Gastrocnemius medialis (tissue), 4 donors: ENCODE results near the gene ZNF124. TPM values are rescaled to one million over a fixed set of nuclear protein-coding genes. Genes with fewer than 3 reads are reported as not detected.

Experiments used
- ATAC-seq, 2 donors: fragments of 150-250 bp; one replicate each; pipeline ENCODE4 v1.9.1; 2016
- DNase-seq, 2 donors: peaks; one replicate each; pipeline ENCODE4 v3.0.0-alpha.2; 2019
- H3K27ac ChIP-seq, 4 donors: fragments of 200-600 bp; sonication (generic); 1 replicate in 1 of 4; 2 replicates in 3 of 4; pipeline ENCODE4 v1.5.1; 2016 to 2018; ENCODE audit warnings: mild to moderate bottlenecking in 2 of 4, moderate library complexity in 1 of 4
- H3K27me3 ChIP-seq, 3 donors: fragments of 200-600 bp; sonication (generic) in 2 of 3; 1 replicate in 1 of 3; 2 replicates in 2 of 3; pipeline versions ENCODE4 v1.5.1 to v1.6.0; 2016 to 2019; ENCODE audit warnings: mild to moderate bottlenecking in 1 of 3, moderate library complexity in 1 of 3
- H3K36me3 ChIP-seq, 2 donors: fragments of 200-600 bp; sonication (generic) in 1 of 2; one replicate each; pipeline ENCODE4 v1.5.1; 2017 to 2018
- H3K4me1 ChIP-seq, 2 donors: fragments of 200-600 bp; sonication (generic) in 1 of 2; one replicate each; pipeline ENCODE4 v1.5.1; 2016 to 2017; ENCODE audit warnings: mild to moderate bottlenecking in 2 of 2
- H3K4me3 ChIP-seq, 4 donors: fragments of 200-600 bp; sonication (generic) in 3 of 4; 1 replicate in 1 of 4; 2 replicates in 3 of 4; pipeline ENCODE4 v1.5.1; 2016 to 2019; ENCODE audit warnings: mild to moderate bottlenecking in 2 of 4
- H3K9me3 ChIP-seq, 3 donors: fragments of 200-600 bp; sonication (generic) in 2 of 3; 1 replicate in 1 of 3; 2 replicates in 2 of 3; pipeline ENCODE4 v1.5.1; 2016 to 2019
- CTCF ChIP-seq, 5 experiments: fragments of 450-650 bp in 3 of 5; fragments of 200-600 bp in 2 of 5; sonication (generic) in 2 of 5; IDR thresholded peaks in 4 of 5; conservative IDR thresholded peaks in 1 of 5; 1 replicate in 4 of 5; 2 replicates in 1 of 5; pipeline ENCODE4 v1.5.1; 2016 to 2019; ENCODE audit warnings: antibody characterized with exemption in 5 of 5, mild to moderate bottlenecking in 3 of 5, moderate library complexity in 3 of 5
- POLR2A ChIP-seq, 2 donors: fragments of 450-650 bp; IDR thresholded peaks; one replicate each; pipeline ENCODE4 v1.6.1; 2017; ENCODE audit warnings: antibody characterized with exemption in 2 of 2, mild to moderate bottlenecking in 2 of 2, moderate library complexity in 2 of 2
- in situ Hi-C, 4 donors: fragments of 200-750 bp; cut with MboI; loops; one replicate each; pipeline versions ENCODE4 v1.15.0 to v1.8.0; 2017; ENCODE audit warnings: low sequenced_read_pairs in 4 of 4
- intact Hi-C: fragments of 100-400 bp; cut with DNase I; formaldehyde crosslinking; loops from one replicate; pipeline ENCODE4 v1.15.1; 2023; ENCODE audit warnings: low total_unique reads
- total RNA-seq, 4 donors: library from RNA; depleted of rRNA; stranded (reverse); fragments of >200 nt; gene quantifications; one replicate each; pipeline versions ENCODE4 v1.1.0 to v1.2.3, GENCODE V29; 2016

ZNF124 gene
- total RNA-seq, 4 donors from 2014 or later: 5.4 to 10.3 (median 7.1) TPM

DNA sequence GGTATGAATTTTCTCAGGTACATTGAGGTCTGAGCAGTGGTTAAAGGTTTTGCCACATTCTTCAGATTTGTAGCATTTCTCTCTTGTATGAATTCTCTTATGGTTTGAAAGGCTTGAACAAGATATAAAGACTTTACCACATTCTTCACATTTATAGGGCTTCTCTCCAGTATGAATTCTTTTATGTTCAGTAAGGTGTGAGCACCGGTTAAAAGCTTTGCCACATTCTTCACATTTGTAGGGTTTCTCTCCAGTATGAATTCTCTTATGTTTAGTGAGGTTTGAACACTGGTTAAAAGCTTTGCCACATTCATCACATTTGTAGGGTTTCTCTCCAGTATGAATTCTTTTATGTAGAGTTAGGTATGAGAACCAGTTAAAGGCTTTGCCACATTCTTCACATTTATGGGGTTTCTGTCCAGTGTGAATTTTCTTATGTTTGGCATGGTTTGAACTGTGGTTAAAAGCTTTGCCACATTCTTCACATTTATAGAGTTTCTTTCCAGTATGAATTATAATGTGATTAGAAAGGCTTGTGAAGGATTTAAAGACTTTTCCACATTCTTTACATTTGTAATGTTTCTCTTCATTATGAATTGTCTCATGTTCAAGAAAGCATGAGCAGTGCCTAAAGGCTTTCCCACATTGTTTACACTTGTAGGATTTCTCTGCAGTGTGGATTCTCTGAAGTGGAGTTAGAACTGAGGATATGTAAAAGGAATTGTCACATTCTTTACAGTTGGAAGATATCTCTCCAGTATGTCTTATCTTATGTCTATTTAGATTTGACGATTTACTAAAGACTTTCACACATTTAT lies 18.4 kb upstream of the ZNF124 start:
- in situ Hi-C loops (no loop called here), intact Hi-C loops (no loop called here)
- no peaks in the 10 kb centered on the region for H3K4me1 ChIP-seq
- no peak overlapping the region for H3K27ac ChIP-seq
- H3K4me3 ChIP-seq: no peak overlapping the region
- no peak for TF ChIP-seq POLR2A (IDR thresholded peaks at IDR 0.05)
- TF ChIP-seq CTCF (IDR thresholded peaks at IDR 0.05 in 4 of 5, conservative IDR thresholded peaks at IDR 0.05 in 1 of 5): no peak
- H3K9me3 ChIP-seq: peaks cover 3 to 36% (median 11%) of the 10 kb centered on the region in 3 donors
- peaks cover 0 to 68% of the 10 kb centered on the region in 2 donors for H3K36me3 ChIP-seq
- no peak for ATAC-seq
- no peaks in the 10 kb centered on the region for H3K27me3 ChIP-seq
- no peak for DNase-seq

DNA sequence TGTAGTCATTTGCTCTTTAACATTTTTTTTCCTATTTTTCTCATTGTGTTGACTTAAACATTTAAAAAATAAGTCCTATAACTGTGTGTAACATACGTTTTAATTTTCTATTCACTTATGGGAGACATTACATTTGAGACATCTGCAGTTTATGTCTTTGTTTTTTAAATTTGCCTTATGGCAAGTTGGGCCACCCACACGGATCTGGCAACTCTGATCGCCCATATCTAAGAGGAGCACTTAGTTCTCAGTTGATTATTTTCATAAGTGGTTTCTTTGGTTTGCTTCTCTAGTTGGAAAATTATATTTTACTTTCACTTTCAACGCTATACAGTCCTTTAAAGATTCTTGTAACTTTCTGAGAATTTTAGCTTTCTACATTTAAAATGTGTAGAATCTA lies 13.8 kb upstream of the ZNF124 start:
- no peak overlapping the region for H3K4me3 ChIP-seq
- ATAC-seq: no peak
- in situ Hi-C loops (no loop called here), intact Hi-C loops (no loop called here)
- DNase-seq: no peak
- H3K4me1 ChIP-seq: no peaks in the 10 kb centered on the region
- peaks cover 3 to 30% (median 4%) of the 10 kb centered on the region in 3 donors for H3K9me3 ChIP-seq
- peaks cover 0 to 33% of the 10 kb centered on the region in 2 donors for H3K36me3 ChIP-seq
- no peaks in the 10 kb centered on the region for H3K27me3 ChIP-seq
- TF ChIP-seq POLR2A (IDR thresholded peaks at IDR 0.05) (no peak), CTCF (IDR thresholded peaks at IDR 0.05 in 4 of 5, conservative IDR thresholded peaks at IDR 0.05 in 1 of 5) (no peak)
- no peak overlapping the region for H3K27ac ChIP-seq

- no peak overlapping the region for H3K4me3 ChIP-seq
- peaks cover 0 to 22% (median 0%) of the 10 kb centered on the region in 3 donors for H3K9me3 ChIP-seq
- no peak for TF ChIP-seq CTCF (IDR thresholded peaks at IDR 0.05 in 4 of 5, conservative IDR thresholded peaks at IDR 0.05 in 1 of 5)
- no peak for TF ChIP-seq POLR2A (IDR thresholded peaks at IDR 0.05)
- H3K27me3 ChIP-seq: no peaks in the 10 kb centered on the region
- DNase-seq: no peak
- in situ Hi-C loops (no loop called here), intact Hi-C loops (no loop called here)
- H3K27ac ChIP-seq: no peak overlapping the region
- peaks cover 0 to 19% of the 10 kb centered on the region in 2 donors for H3K36me3 ChIP-seq
- ATAC-seq: no peak
- no peaks in the 10 kb centered on the region for H3K4me1 ChIP-seq
Observed at GRCh38 chr1:247184254-247184653, 12.4 kb upstream of the ZNF124 start.

DNA sequence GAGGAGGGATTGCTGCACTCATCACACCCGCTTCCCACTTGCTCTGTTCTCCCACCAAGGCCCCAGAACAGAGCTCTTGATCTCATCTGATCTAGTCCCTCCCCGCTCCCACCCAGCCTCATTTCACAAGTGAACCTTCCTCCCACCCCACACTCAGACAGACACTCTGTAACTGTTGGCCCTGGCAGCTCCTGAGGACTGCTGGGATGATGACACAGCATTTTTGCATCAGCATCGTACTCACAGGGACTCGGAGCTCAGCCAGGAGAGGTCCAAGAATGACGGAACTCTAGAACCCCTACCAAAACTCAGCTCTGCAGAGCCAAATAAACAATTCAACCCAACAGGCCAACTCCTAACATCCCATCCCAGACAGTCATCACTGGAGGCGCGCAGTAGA lies 11.2 kb upstream of the ZNF124 start:
- Histone ChIP-seq H3K36me3 (peaks cover 0 to 9% of the 10 kb centered on the region in 2 donors), H3K27me3 (no peaks in the 10 kb centered on the region), H3K27ac (no peak overlapping the region), H3K9me3 (peaks cover 0 to 19% (median 0%) of the 10 kb centered on the region in 3 donors), H3K4me1 (no peaks in the 10 kb centered on the region), H3K4me3 (no peak overlapping the region)
- intact Hi-C loops: no loop called here
- no peak for ATAC-seq
- TF ChIP-seq POLR2A (IDR thresholded peaks at IDR 0.05): no peak
- in situ Hi-C loops: no loop called here
- no peak for DNase-seq

GRCh38 chr1:247180581-247180980 lies 8.8 kb upstream of the ZNF124 start:
- no peak for DNase-seq
- intact Hi-C loops (no loop called here), in situ Hi-C loops (no loop called here)
- Histone ChIP-seq H3K4me3 (no peak overlapping the region), H3K27ac (no peak overlapping the region), H3K27me3 (no peaks in the 10 kb centered on the region), H3K36me3 (no peaks in the 10 kb centered on the region), H3K9me3 (peaks cover 0 to 13% (median 0%) of the 10 kb centered on the region in 3 donors), H3K4me1 (no peaks in the 10 kb centered on the region)
- no peak for ATAC-seq
- no peak for TF ChIP-seq CTCF (IDR thresholded peaks at IDR 0.05 in 4 of 5, conservative IDR thresholded peaks at IDR 0.05 in 1 of 5)
- TF ChIP-seq POLR2A (IDR thresholded peaks at IDR 0.05): no peak
